Uterus (tissue), 2 donors: ENCODE measurements around the gene NDUFS6.

ENCODE experiments used
- POLR2A ChIP-seq, 2 donors: fragments of 450-650 bp; IDR thresholded peaks; one replicate each; pipeline ENCODE4 v1.6.1; 2016; ENCODE audit warnings: antibody characterized with exemption in 2 of 2, mild to moderate bottlenecking in 1 of 2, moderate library complexity in 1 of 2
- TF ChIP-seq, protein P1 (sequence below), 4 experiments: fragments of 200-600 bp in 2 of 4; fragments of 450-650 bp in 2 of 4; sonication (generic) in 2 of 4; IDR thresholded peaks; one replicate each; pipeline ENCODE4 v1.5.1; 2016 to 2019; ENCODE audit warnings: antibody characterized with exemption in 4 of 4, mild to moderate bottlenecking in 2 of 4, moderate library complexity in 1 of 4

DNA sequence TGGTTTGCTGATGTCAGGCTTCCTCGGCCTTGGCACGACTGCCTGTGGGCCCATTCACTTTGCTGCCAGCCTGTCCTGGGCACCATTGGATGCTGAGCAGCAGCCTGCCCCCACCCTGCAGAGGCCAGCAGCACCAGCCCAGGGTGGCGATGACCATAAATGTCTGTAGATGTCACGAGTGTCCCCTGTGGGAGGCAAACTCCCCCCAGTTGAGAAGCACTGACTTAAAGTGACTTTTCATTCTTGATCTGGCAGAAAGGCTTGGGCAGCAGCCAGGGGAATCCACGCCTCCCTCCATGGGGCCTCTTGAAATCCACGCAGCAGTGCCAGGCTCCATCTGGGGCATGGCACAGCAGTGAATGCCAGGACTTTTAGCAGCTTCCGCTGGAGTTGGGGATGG is 59.7 kb downstream of the NDUFS6 start:
- TF ChIP-seq, protein P1, sequence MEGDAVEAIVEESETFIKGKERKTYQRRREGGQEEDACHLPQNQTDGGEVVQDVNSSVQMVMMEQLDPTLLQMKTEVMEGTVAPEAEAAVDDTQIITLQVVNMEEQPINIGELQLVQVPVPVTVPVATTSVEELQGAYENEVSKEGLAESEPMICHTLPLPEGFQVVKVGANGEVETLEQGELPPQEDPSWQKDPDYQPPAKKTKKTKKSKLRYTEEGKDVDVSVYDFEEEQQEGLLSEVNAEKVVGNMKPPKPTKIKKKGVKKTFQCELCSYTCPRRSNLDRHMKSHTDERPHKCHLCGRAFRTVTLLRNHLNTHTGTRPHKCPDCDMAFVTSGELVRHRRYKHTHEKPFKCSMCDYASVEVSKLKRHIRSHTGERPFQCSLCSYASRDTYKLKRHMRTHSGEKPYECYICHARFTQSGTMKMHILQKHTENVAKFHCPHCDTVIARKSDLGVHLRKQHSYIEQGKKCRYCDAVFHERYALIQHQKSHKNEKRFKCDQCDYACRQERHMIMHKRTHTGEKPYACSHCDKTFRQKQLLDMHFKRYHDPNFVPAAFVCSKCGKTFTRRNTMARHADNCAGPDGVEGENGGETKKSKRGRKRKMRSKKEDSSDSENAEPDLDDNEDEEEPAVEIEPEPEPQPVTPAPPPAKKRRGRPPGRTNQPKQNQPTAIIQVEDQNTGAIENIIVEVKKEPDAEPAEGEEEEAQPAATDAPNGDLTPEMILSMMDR (IDR thresholded peaks at IDR 0.05), result no peak
- TF ChIP-seq POLR2A (IDR thresholded peaks at IDR 0.05), result no peak
